IMR-90 (cell line): ENCODE measurements around the gene SLC7A6. TPM values are rescaled to one million over a fixed set of nuclear protein-coding genes. Genes with fewer than 3 reads are reported as not detected.

Experiments
- ATAC-seq: fragments of 200-7000 bp; cut with Tn5 transposase; 2 replicates; pipeline ENCODE4 v1.9.1; 2020; ENCODE audit warnings: low read depth, mild to moderate bottlenecking, moderate library complexity
- BruUV-seq: library from RNA; stranded (reverse); fragments of 400-500 nt; replicated peaks from 2 replicates; lab custom pipeline; 2021; lab: Mats Ljungman, UMichigan
- CTCF ChIA-PET: fragments of 300-600 bp; formaldehyde crosslinking; extraction: SDS; loops from one replicate; lab custom pipeline; 2021; ENCODE audit warnings: antibody characterized with exemption; lab: Yijun Ruan, JAX
- POLR2A ChIA-PET: fragments of 300-600 bp; sonication (Branson Sonifier 250); formaldehyde crosslinking; loops from one replicate; lab custom pipeline; 2022; ENCODE audit warnings: antibody characterized with exemption; ENCODE audit not compliant: unreplicated experiment; lab: Charles Lee
- DNase-seq: peaks from one replicate; pipeline ENCODE4 v3.0.0; 2013
- H2AFZ ChIP-seq: replicated peaks from 2 replicates; pipeline ENCODE3; 2013; ENCODE audit warnings: low read length, mild to moderate bottlenecking; ENCODE audit not compliant: poor library complexity
- H2AK5ac ChIP-seq: 2 replicates; pipeline ENCODE4 v1.6.1; 2013; ENCODE audit warnings: low read depth, low read length, inconsistent platforms
- H2AK9ac ChIP-seq: replicated peaks from 2 replicates; pipeline ENCODE3; 2013; ENCODE audit warnings: mild to moderate bottlenecking, low read depth, low read length, moderate library complexity; ENCODE audit not compliant: poor library complexity
- H2BK120ac ChIP-seq: 2 replicates; pipeline ENCODE4 v1.6.1; 2013; ENCODE audit warnings: low read depth, low read length, inconsistent platforms
- H2BK15ac ChIP-seq: 3 replicates; pipeline ENCODE4 v1.6.1; 2013; ENCODE audit warnings: low read depth, low read length, inconsistent platforms
- H2BK20ac ChIP-seq: 2 replicates; pipeline ENCODE4 v1.6.1; 2013; ENCODE audit warnings: low read depth, mild to moderate bottlenecking, inconsistent platforms, low read length, moderate library complexity
- H2BK5ac ChIP-seq: 2 replicates; pipeline ENCODE4 v1.6.1; 2013; ENCODE audit warnings: mild to moderate bottlenecking, low read depth, low read length, inconsistent platforms; ENCODE audit not compliant: poor library complexity, severe bottlenecking
- H3K14ac ChIP-seq: replicated peaks from 2 replicates; pipeline ENCODE4 v1.6.1; 2013; ENCODE audit warnings: low read depth, low read length, inconsistent platforms
- H3K18ac ChIP-seq: 2 replicates; pipeline ENCODE4 v1.6.1; 2013; ENCODE audit warnings: low read depth, low read length, control low read depth
- H3K23ac ChIP-seq: 2 replicates; pipeline ENCODE4 v1.6.1; 2013; ENCODE audit warnings: low read depth, low read length, inconsistent platforms
- H3K27ac ChIP-seq: 2 replicates; pipeline ENCODE4 v1.5.1; 2013; ENCODE audit warnings: mild to moderate bottlenecking, control low read depth, low read length; ENCODE audit not compliant: insufficient read depth
- H3K27me3 ChIP-seq: 2 replicates; pipeline ENCODE4 v1.6.1; 2013; ENCODE audit warnings: low read length; ENCODE audit not compliant: control insufficient read depth, insufficient read depth
- H3K36me3 ChIP-seq: 2 replicates; pipeline ENCODE4 v1.6.1; 2013; ENCODE audit warnings: low read length, mixed read lengths; ENCODE audit not compliant: control insufficient read depth, insufficient read depth
- H3K4ac ChIP-seq: 2 replicates; pipeline ENCODE4 v1.6.1; 2013; ENCODE audit warnings: low read depth, low read length, inconsistent platforms
- H3K4me1 ChIP-seq: 2 replicates; pipeline ENCODE4 v1.6.1; 2013; ENCODE audit warnings: low read length, mixed read lengths; ENCODE audit not compliant: control insufficient read depth, insufficient read depth
- H3K4me2 ChIP-seq: 2 replicates; pipeline ENCODE4 v1.6.1; 2013; ENCODE audit warnings: low read depth, mild to moderate bottlenecking, control low read depth, low read length, moderate library complexity
- H3K4me3 ChIP-seq: 2 replicates; pipeline ENCODE4 v1.5.1; 2013; ENCODE audit warnings: low read depth, mild to moderate bottlenecking, control low read depth, low read length, moderate library complexity; ENCODE audit not compliant: insufficient read depth
- H3K56ac ChIP-seq: 2 replicates; pipeline ENCODE4 v1.6.1; 2013; ENCODE audit warnings: low read length, inconsistent platforms; ENCODE audit not compliant: insufficient read depth; ENCODE audit errors: extremely low read depth
- H3K79me1 ChIP-seq, 2 experiments: 2 replicates each; pipeline ENCODE4 v1.6.1; 2013; ENCODE audit warnings: low read length in 2 of 2, inconsistent platforms in 1 of 2, low read depth in 1 of 2
- H3K9ac ChIP-seq: 2 replicates; pipeline ENCODE4 v1.6.1; 2013; ENCODE audit warnings: low read depth, low read length, control low read depth
- H3K9me1 ChIP-seq: 2 replicates; pipeline ENCODE4 v1.6.1; 2013; ENCODE audit warnings: low read length, inconsistent platforms; ENCODE audit not compliant: insufficient read depth
- H3K9me3 ChIP-seq: 2 replicates; pipeline ENCODE4 v1.6.1; 2013; ENCODE audit warnings: low read length; ENCODE audit not compliant: control insufficient read depth, insufficient read depth
- H4K20me1 ChIP-seq: 2 replicates; pipeline ENCODE4 v1.6.1; 2013; ENCODE audit warnings: low read length, inconsistent platforms; ENCODE audit not compliant: insufficient read depth
- H4K5ac ChIP-seq: 2 replicates; pipeline ENCODE4 v1.6.1; 2013; ENCODE audit warnings: mild to moderate bottlenecking, low read depth, low read length, control low read depth
- H4K8ac ChIP-seq, 2 experiments: 2 replicates each; pipeline ENCODE4 v1.6.1; 2013; ENCODE audit warnings: low read depth in 2 of 2, low read length in 2 of 2, control low read depth in 1 of 2, inconsistent platforms in 1 of 2
- H4K91ac ChIP-seq: 2 replicates; pipeline ENCODE4 v1.6.1; 2013; ENCODE audit warnings: low read depth, low read length, inconsistent platforms; ENCODE audit not compliant: insufficient read depth
- CEBPB ChIP-seq: IDR thresholded peaks from 2 replicates; pipeline ENCODE4 v1.6.1; 2012; ENCODE audit warnings: low read depth, low read length, improper control_type of control experiment
- CHD1 ChIP-seq: IDR thresholded peaks from 2 replicates; pipeline ENCODE4 v1.6.1; 2012; ENCODE audit warnings: low read depth, low read length, improper control_type of control experiment
- WGBS, 2 experiments: methylation state at CpG; one replicate each; pipeline versions ENCODE4 v1.1.5 to v1.1.7; 2013; ENCODE audit warnings: missing lambda C conversion rate in 2 of 2; ENCODE audit not compliant: insufficient read length in 1 of 2; ENCODE audit errors: extremely low coverage in 2 of 2; 5-methylcytosine and 5-hydroxymethylcytosine counted together
- dilution Hi-C: fragments of 300-500 bp; cut with HindIII; formaldehyde crosslinking; loops from one replicate; pipeline ENCODE4 v1.14.3; 2018; ENCODE audit warnings: low sequenced_read_pairs; ENCODE audit not compliant: unreplicated experiment
- in situ Hi-C: fragments of 300-500 bp; cut with MboI; formaldehyde crosslinking; loops from 3 replicates; pipeline ENCODE4 v1.14.3; 2019; ENCODE audit warnings: low sequenced_read_pairs, inconsistent platforms, mixed read lengths
- intact Hi-C: fragments of 100-400 bp; cut with micrococcal nuclease; formaldehyde crosslinking; loops from 2 replicates; pipeline ENCODE4 v1.10.0; 2022
- polyA plus RNA-seq, 3 experiments: library from polyadenylated mRNA; depleted of rRNA; stranded (reverse); fragments of >200 nt; gene quantifications; 2 replicates each; pipeline ENCODE4 v1.2.3, GENCODE V29; 2012; ENCODE audit warnings: low replicate concordance in 1 of 3
- total RNA-seq: library from RNA; depleted of rRNA; stranded (reverse); fragments of >200 nt; gene quantifications from 2 replicates; pipeline ENCODE4 v1.2.3, GENCODE V29; 2012

The SLC7A6 gene
- total and polyA plus RNA-seq, 2 of the 4 experiments (the other 2 are of a cell fraction), result 29.4 to 36.1 TPM

GRCh38 chr16:68331879-68332410 lies 67.6 kb downstream of the SLC7A6 start:
- 20% methylated on average over 1 of the region's 4 CpGs; no CpG with 5 or more reads in 1 of the 2 experiments for WGBS, 2 experiments
- peak overlapping the region; percentile 90 for H2BK120ac ChIP-seq
- peak; percentile 74 for ATAC-seq
- peak overlapping the region; percentile 65; the same call in 2 of the 3 replicates for H2BK15ac ChIP-seq
- peaks cover 6% of the 10 kb centered on the region; the same call in 1 of the 2 replicates for H4K20me1 ChIP-seq
- BruUV-seq, result no TSS peak
- H3K27me3 ChIP-seq, result no peaks in the 10 kb centered on the region
- ChIA-PET POLR2A (interaction anchor here (1.1 kb wide), 1 partner anchor 67 kb away, joined by 3 read pairs; the partner anchor contains the start of gene SLC7A6), CTCF (interaction anchor here (0.7 to 1.0 kb wide), 5 partner anchors 64 to 128 kb away, joined by 3 to 6 read pairs (median 3); partner anchors contain the start of gene SLC7A6)
- H2BK5ac ChIP-seq, result peak overlapping the region; percentile 91
- H3K56ac ChIP-seq, result peak overlapping the region; percentile 75
- peak overlapping the region; percentile 46 for H4K5ac ChIP-seq
- H3K23ac ChIP-seq, result peak overlapping the region; percentile 75
- peak; percentile 83 for DNase-seq
- H3K9me3 ChIP-seq, result no peaks in the 10 kb centered on the region
- H3K18ac ChIP-seq, result peak overlapping the region; percentile 91
- H4K91ac ChIP-seq, result peak overlapping the region; percentile 83
- H4K8ac ChIP-seq, result peak overlapping the region; percentile 29 to 96; a peak in 3 of 4 replicates
- peaks cover 4% of the 10 kb centered on the region for H3K36me3 ChIP-seq
- no peak overlapping the region for H3K4me3 ChIP-seq
- peak overlapping the region; percentile 44 for H2AFZ ChIP-seq
- H2AK9ac ChIP-seq, result peak overlapping the region; percentile 65
- H2AK5ac ChIP-seq, result peak overlapping the region; percentile 60
- peak overlapping the region; percentile 25; the same call in 1 of the 2 replicates for H3K9ac ChIP-seq
- H3K9me1 ChIP-seq, result peaks cover 13% of the 10 kb centered on the region
- dilution Hi-C loops (no loop called here), intact Hi-C loops (no loop called here), in situ Hi-C loops (no loop called here)
- peaks cover 0 to 16% of the 10 kb centered on the region in 2 experiments; a peak in 2 of 4 replicates for H3K79me1 ChIP-seq
- peak overlapping the region; percentile 85 for H3K14ac ChIP-seq
- H3K4ac ChIP-seq, result peak overlapping the region; percentile 86
- TF ChIP-seq CHD1 (no peak), CEBPB (no peak)
- H3K4me2 ChIP-seq, result peak overlapping the region; percentile 79
- peak overlapping the region; percentile 77 for H3K27ac ChIP-seq
- H2BK20ac ChIP-seq, result peak overlapping the region; percentile 84
- H3K4me1 ChIP-seq, result peaks cover 13% of the 10 kb centered on the region
